ENCODE data around the gene NAPSA. TPM values are rescaled to one million over a fixed set of nuclear protein-coding genes. Genes with fewer than 3 reads are reported as not detected.

Gene NAPSA
- polyA plus RNA-seq, 1 donor (not counting 4 experiments of a cell fraction or from before 2014, with no cell fraction given), result 0.94 TPM

DNA sequence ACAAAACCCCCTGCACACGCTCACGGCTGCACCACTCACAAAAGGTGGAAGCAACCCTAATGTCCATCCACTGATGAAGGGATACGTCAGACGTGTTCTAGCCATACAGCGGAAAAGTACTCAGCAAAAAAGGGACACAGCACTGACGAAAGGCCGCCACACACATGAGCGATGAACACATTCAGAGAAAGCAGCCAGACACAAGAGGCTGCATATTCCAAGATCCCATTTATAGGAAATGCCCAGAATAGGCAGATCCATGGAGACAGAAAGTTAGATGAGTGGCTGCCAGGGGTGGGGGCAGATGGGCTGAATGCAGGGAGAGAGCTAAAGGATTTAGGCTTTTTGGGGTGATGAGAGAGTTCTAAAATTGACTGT, 22.4 kb upstream of the NAPSA start:
- Histone ChIP-seq H3K36me3 (ENCODE audit: control insufficient read depth in 2 of 2, extremely low read depth in 1 of 2, insufficient read depth in 2 of 2, low read length in 2 of 2) (peaks cover 4 to 16% of the 10 kb centered on the region in 2 experiments), H4K20me1 (ENCODE audit: control insufficient read depth, extremely low read depth, insufficient read depth, low read length) (no peaks in the 10 kb centered on the region), H3K9me1 (ENCODE audit: control insufficient read depth, extremely low read depth, insufficient read depth, low read length) (peaks cover 2% of the 10 kb centered on the region), H3K4me3 (ENCODE audit: control insufficient read depth in 2 of 3, extremely low read depth in 1 of 3, insufficient read depth in 2 of 3, low read depth in 1 of 3, low read length in 3 of 3) (no peak overlapping the region), H2AFZ (ENCODE audit: control insufficient read depth, low read length) (no peak overlapping the region), H3K9ac (ENCODE audit: control insufficient read depth, extremely low read depth, insufficient read depth, low read length) (no peak overlapping the region), H3K9me3 (ENCODE audit: control insufficient read depth, low read depth, low read length) (no peaks in the 10 kb centered on the region), H3K4me1 (ENCODE audit: control insufficient read depth, extremely low read depth, insufficient read depth, low read length) (peaks cover 18% of the 10 kb centered on the region), H3K27ac (ENCODE audit: control insufficient read depth, insufficient read depth, low read length) (no peak overlapping the region), H3K27me3 (ENCODE audit: control insufficient read depth, extremely low read depth, insufficient read depth, low read length) (no peaks in the 10 kb centered on the region), H3K79me2 (ENCODE audit: control insufficient read depth, insufficient read depth, low read length) (peaks cover 43% of the 10 kb centered on the region), H3K4me2 (ENCODE audit: control insufficient read depth, extremely low read depth, insufficient read depth, low read depth, low read length) (no peak overlapping the region)
- TF ChIP-seq EZH2 (IDR thresholded peaks at IDR 0.05; ENCODE audit: low read length), result no peak
- TF ChIP-seq, protein P1, sequence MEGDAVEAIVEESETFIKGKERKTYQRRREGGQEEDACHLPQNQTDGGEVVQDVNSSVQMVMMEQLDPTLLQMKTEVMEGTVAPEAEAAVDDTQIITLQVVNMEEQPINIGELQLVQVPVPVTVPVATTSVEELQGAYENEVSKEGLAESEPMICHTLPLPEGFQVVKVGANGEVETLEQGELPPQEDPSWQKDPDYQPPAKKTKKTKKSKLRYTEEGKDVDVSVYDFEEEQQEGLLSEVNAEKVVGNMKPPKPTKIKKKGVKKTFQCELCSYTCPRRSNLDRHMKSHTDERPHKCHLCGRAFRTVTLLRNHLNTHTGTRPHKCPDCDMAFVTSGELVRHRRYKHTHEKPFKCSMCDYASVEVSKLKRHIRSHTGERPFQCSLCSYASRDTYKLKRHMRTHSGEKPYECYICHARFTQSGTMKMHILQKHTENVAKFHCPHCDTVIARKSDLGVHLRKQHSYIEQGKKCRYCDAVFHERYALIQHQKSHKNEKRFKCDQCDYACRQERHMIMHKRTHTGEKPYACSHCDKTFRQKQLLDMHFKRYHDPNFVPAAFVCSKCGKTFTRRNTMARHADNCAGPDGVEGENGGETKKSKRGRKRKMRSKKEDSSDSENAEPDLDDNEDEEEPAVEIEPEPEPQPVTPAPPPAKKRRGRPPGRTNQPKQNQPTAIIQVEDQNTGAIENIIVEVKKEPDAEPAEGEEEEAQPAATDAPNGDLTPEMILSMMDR (optimal IDR thresholded peaks at IDR 0.05 in 1 of 3, IDR thresholded peaks at IDR 0.05 in 1 of 3, conservative IDR thresholded peaks at IDR 0.05 in 1 of 3; ENCODE audit: extremely low read depth in 1 of 3, insufficient read depth in 2 of 3, low read length in 3 of 3), result no peak
- dilution Hi-C loops (cut with MboI; ENCODE audit: extremely low pct_ligation_motif_present, low sequenced_read_pairs), result no loop called here
- no peak for DNase-seq (ENCODE audit: low read depth, low spot score)
- no peak for FAIRE-seq

GRCh38 chr19:50387176-50387867, 21.9 kb upstream of the NAPSA start:
- dilution Hi-C loops (cut with MboI; ENCODE audit: extremely low pct_ligation_motif_present, low sequenced_read_pairs), result no loop called here
- FAIRE-seq, result no peak
- H3K4me2 ChIP-seq (ENCODE audit: control insufficient read depth, extremely low read depth, insufficient read depth, low read depth, low read length), result no peak overlapping the region
- peaks cover 18% of the 10 kb centered on the region for H3K4me1 ChIP-seq (ENCODE audit: control insufficient read depth, extremely low read depth, insufficient read depth, low read length)
- no peak overlapping the region for H3K4me3 ChIP-seq (ENCODE audit: control insufficient read depth in 2 of 3, extremely low read depth in 1 of 3, insufficient read depth in 2 of 3, low read depth in 1 of 3, low read length in 3 of 3)
- no peak overlapping the region for H3K9ac ChIP-seq (ENCODE audit: control insufficient read depth, extremely low read depth, insufficient read depth, low read length)
- H2AFZ ChIP-seq (ENCODE audit: control insufficient read depth, low read length), result no peak overlapping the region
- peaks cover 40% of the 10 kb centered on the region for H3K79me2 ChIP-seq (ENCODE audit: control insufficient read depth, insufficient read depth, low read length)
- H3K27me3 ChIP-seq (ENCODE audit: control insufficient read depth, extremely low read depth, insufficient read depth, low read length), result no peaks in the 10 kb centered on the region
- H3K36me3 ChIP-seq (ENCODE audit: control insufficient read depth in 2 of 2, extremely low read depth in 1 of 2, insufficient read depth in 2 of 2, low read length in 2 of 2), result peaks cover 5 to 15% of the 10 kb centered on the region in 2 experiments
- H3K9me3 ChIP-seq (ENCODE audit: control insufficient read depth, low read depth, low read length), result no peaks in the 10 kb centered on the region
- H3K27ac ChIP-seq (ENCODE audit: control insufficient read depth, insufficient read depth, low read length), result no peak overlapping the region
- no peak for DNase-seq (ENCODE audit: low read depth, low spot score)
- TF ChIP-seq, protein P1 (optimal IDR thresholded peaks at IDR 0.05 in 1 of 3, IDR thresholded peaks at IDR 0.05 in 1 of 3, conservative IDR thresholded peaks at IDR 0.05 in 1 of 3; ENCODE audit: extremely low read depth in 1 of 3, insufficient read depth in 2 of 3, low read length in 3 of 3), result no peak
- no peak for TF ChIP-seq EZH2 (IDR thresholded peaks at IDR 0.05; ENCODE audit: low read length)
- H4K20me1 ChIP-seq (ENCODE audit: control insufficient read depth, extremely low read depth, insufficient read depth, low read length), result no peaks in the 10 kb centered on the region
- H3K9me1 ChIP-seq (ENCODE audit: control insufficient read depth, extremely low read depth, insufficient read depth, low read length), result peaks cover 2% of the 10 kb centered on the region
